DMS53 (cell line): ENCODE results near the gene TWNK.
A peak's percentile ranks its signal among the peaks of the same experiment; 100 is the strongest.

Experiments
- DNase-seq: peaks from one replicate; lab custom pipeline; 2025; lab: John Stamatoyannopoulos, UW

The TWNK gene

GRCh38 chr10:100996678-100997359, 9.5 kb downstream of the TWNK start:
- peak; percentile 82 for DNase-seq

GRCh38 chr10:100997360-100998182, 10.2 kb downstream of the TWNK start:
- DNase-seq = peak; percentile 95

- DNase-seq = peak; percentile 95
Measured at GRCh38 chr10:100998183-100998990, 11.0 kb downstream of the TWNK start.

GRCh38 chr10:100998991-100999741, 11.8 kb downstream of the TWNK start:
- peak; percentile 87 for DNase-seq

GRCh38 chr10:100999742-101000126, 12.4 kb downstream of the TWNK start, which contains the start of gene LZTS2:
TSS of gene LZTS2 (plus strand) at chr10:100999808. CDS start at chr10:101002539, 2,731 bp downstream.
- no peak for DNase-seq

- peak; percentile 23 for DNase-seq
Measured at GRCh38 chr10:101000127-101000914, 13.0 kb downstream of the TWNK start.

- DNase-seq = no peak
Measured at GRCh38 chr10:101000915-101001658, 13.7 kb downstream of the TWNK start.

- no peak for DNase-seq
Measured at GRCh38 chr10:101001659-101002035, 14.3 kb downstream of the TWNK start.

- no peak for DNase-seq
Measured at GRCh38 chr10:101002456-101002855, 15.1 kb downstream of the TWNK start.

GRCh38 chr10:101003639-101004206, 16.4 kb downstream of the TWNK start:
- no peak for DNase-seq

GRCh38 chr10:101005361-101005760, 18.0 kb downstream of the TWNK start:
- no peak for DNase-seq

GRCh38 chr10:101005869-101006567, 18.7 kb downstream of the TWNK start:
- DNase-seq = no peak

GRCh38 chr10:101006593-101007098, 19.3 kb downstream of the TWNK start:
- peak; percentile 32 for DNase-seq

GRCh38 chr10:101007099-101007711, 19.9 kb downstream of the TWNK start:
- DNase-seq = no peak

GRCh38 chr10:101007915-101008822, 20.8 kb downstream of the TWNK start:
- no peak for DNase-seq

- DNase-seq = no peak
Measured at GRCh38 chr10:101008823-101009423, 21.6 kb downstream of the TWNK start.

- DNase-seq = no peak
Measured at GRCh38 chr10:101010329-101010728, 23.0 kb downstream of the TWNK start.
